HepG2 (cell line): ENCODE results near the gene C1QTNF12. TPM values are rescaled to one million over a fixed set of nuclear protein-coding genes. Genes with fewer than 3 reads are reported as not detected.
A peak's percentile ranks its signal among the peaks of the same experiment; 100 is the strongest.

ENCODE experiments used
- ATAC-seq: fragments of 200-7000 bp; cut with Tn5 transposase; 3 replicates; pipeline ENCODE4 v1.9.1; 2020; ENCODE audit warnings: mild to moderate bottlenecking, moderate library complexity
- BruUV-seq: library from RNA; stranded (reverse); fragments of 400-500 nt; replicated peaks from 2 replicates; lab custom pipeline; 2021; lab: Mats Ljungman, UMichigan
- CTCF ChIA-PET: fragments of 300-600 bp; formaldehyde crosslinking; extraction: SDS; loops from one replicate; lab custom pipeline; 2021; ENCODE audit warnings: low total read pairs, inconsistent platforms, low intra/inter-chr PET ratio; lab: Yijun Ruan, JAX
- POLR2A ChIA-PET: fragments of 350-600 bp; sonication (Branson Sonifier 250); formaldehyde crosslinking; loops from one replicate; lab custom pipeline; 2020; ENCODE audit warnings: antibody characterized with exemption, inconsistent platforms; lab: Yijun Ruan, JAX
- DNase-seq: peaks from one replicate; pipeline ENCODE4 v3.0.0-alpha.2; 2015; ENCODE audit warnings: low spot score
- FAIRE-seq: peaks from 3 replicates; lab custom pipeline; 2011; peaks lifted over from hg19 to GRCh38; lab: Jason Lieb, UNC
- H2AFZ ChIP-seq: one replicate; pipeline ENCODE4 v1.6.1; 2011; ENCODE audit warnings: low read length, inconsistent platforms
- H3K27ac ChIP-seq: fragments of 300-600 bp; 3 replicates; pipeline ENCODE4 v1.8.0; 2011; ENCODE audit warnings: mixed run types, mild to moderate bottlenecking, mixed read lengths, low read length, inconsistent platforms; ENCODE audit not compliant: insufficient read depth; ENCODE audit errors: extremely low read length
- H3K27me3 ChIP-seq, 2 experiments: fragments of 200-600 bp in 1 of 2; 2 replicates in 1 of 2; 3 replicates in 1 of 2; pipeline versions ENCODE4 v1.6.0 to v1.8.0; 2011; ENCODE audit warnings: low read length in 2 of 2, mild to moderate bottlenecking in 2 of 2, moderate library complexity in 2 of 2, inconsistent platforms in 1 of 2; ENCODE audit not compliant: insufficient read depth in 2 of 2, control insufficient read depth in 1 of 2
- H3K36me3 ChIP-seq, 2 experiments: fragments of 200-600 bp in 1 of 2; replicated peaks in 1 of 2; 2 replicates in 1 of 2; 3 replicates in 1 of 2; pipeline versions ENCODE4 v1.5.1 to v1.8.0; 2011; ENCODE audit warnings: low read length in 2 of 2, inconsistent platforms in 1 of 2; ENCODE audit not compliant: insufficient read depth in 2 of 2, control insufficient read depth in 1 of 2
- H3K4me1 ChIP-seq: 2 replicates; pipeline ENCODE4 v1.5.1; 2012; ENCODE audit warnings: low read length, inconsistent platforms; ENCODE audit not compliant: insufficient read depth
- H3K4me2 ChIP-seq: 2 replicates; pipeline ENCODE4 v1.6.0; 2011; ENCODE audit warnings: low read depth, low read length, inconsistent platforms
- H3K4me3 ChIP-seq, 3 experiments: fragments of 200-600 bp in 1 of 3; sonication (generic), shearing (Covaris generic) in 1 of 3; replicated peaks in 1 of 3; 2 replicates each; pipeline ENCODE4 v1.5.1; 2011 to 2016; ENCODE audit warnings: low read length in 3 of 3, inconsistent platforms in 2 of 3, low read depth in 2 of 3, mild to moderate bottlenecking in 2 of 3, control low read depth in 1 of 3, mixed read lengths in 1 of 3; ENCODE audit not compliant: insufficient read depth in 1 of 3
- H3K79me2 ChIP-seq: one replicate; pipeline ENCODE4 v1.6.1; 2011; ENCODE audit warnings: low read length, inconsistent platforms; ENCODE audit not compliant: insufficient read depth
- H3K9ac ChIP-seq: 2 replicates; pipeline ENCODE4 v1.6.0; 2011; ENCODE audit warnings: mild to moderate bottlenecking, low read depth, low read length, inconsistent platforms; ENCODE audit not compliant: insufficient read depth
- H3K9me3 ChIP-seq: 2 replicates; pipeline ENCODE4 v1.5.1; 2012; ENCODE audit warnings: mild to moderate bottlenecking, low read length
- H4K20me1 ChIP-seq: 2 replicates; pipeline ENCODE4 v1.6.0; 2011; ENCODE audit warnings: inconsistent platforms, mild to moderate bottlenecking, low read length, moderate library complexity; ENCODE audit not compliant: insufficient read depth
- ATF3 ChIP-seq: sonication (generic); formaldehyde crosslinking; IDR thresholded peaks from 2 replicates; pipeline ENCODE4 v1.4.0; 2020; ENCODE audit warnings: missing genetic modification reagents
- FOXO1 ChIP-seq: sonication (generic); formaldehyde crosslinking; IDR thresholded peaks from 2 replicates; pipeline ENCODE4 v1.4.0; 2020; ENCODE audit warnings: missing genetic modification reagents
- GPN1 ChIP-seq: sonication (generic); formaldehyde crosslinking; IDR thresholded peaks from 2 replicates; pipeline ENCODE4 v1.5.1; 2020; ENCODE audit warnings: missing genetic modification reagents, borderline replicate concordance
- NRL ChIP-seq: sonication (generic); formaldehyde crosslinking; IDR thresholded peaks from 2 replicates; pipeline ENCODE4 v1.5.0; 2020; ENCODE audit warnings: missing genetic modification reagents, mild to moderate bottlenecking, moderate library complexity, borderline replicate concordance
- PTBP1 ChIP-seq: fragments of 200-400 bp; formaldehyde crosslinking; IDR thresholded peaks from 2 replicates; pipeline ENCODE4 v1.6.1; 2018; ENCODE audit warnings: low read length, low read depth; ENCODE audit not compliant: poor library complexity, severe bottlenecking
- RBFOX2 ChIP-seq: fragments of 200-400 bp; formaldehyde crosslinking; IDR thresholded peaks from 2 replicates; pipeline ENCODE4 v1.6.1; 2017; ENCODE audit warnings: low read depth, mild to moderate bottlenecking, low read length
- SAP130 ChIP-seq: IDR thresholded peaks from 2 replicates; pipeline ENCODE4 v1.6.1; 2016; ENCODE audit warnings: low read depth
- SMC3 ChIP-seq: IDR thresholded peaks from 2 replicates; pipeline ENCODE4 v1.6.1; 2011; ENCODE audit warnings: low read length, improper control_type of control experiment
- SYNCRIP ChIP-seq: fragments of 200-400 bp; formaldehyde crosslinking; IDR thresholded peaks from 2 replicates; pipeline ENCODE4 v1.6.1; 2018; ENCODE audit warnings: mild to moderate bottlenecking, low read depth, low read length; ENCODE audit not compliant: insufficient read depth
- TAF1 ChIP-seq: sonication (generic); formaldehyde crosslinking; IDR thresholded peaks from 2 replicates; pipeline ENCODE4 v1.4.0; 2020; ENCODE audit warnings: missing genetic modification reagents
- YY1 ChIP-seq: IDR thresholded peaks from 2 replicates; pipeline ENCODE4 v1.6.1; 2011; ENCODE audit warnings: low read length, low read depth, moderate library complexity, mild to moderate bottlenecking; ENCODE audit not compliant: insufficient read depth, insufficient replicate concordance
- ZNF441 ChIP-seq: sonication (generic); formaldehyde crosslinking; IDR thresholded peaks from 2 replicates; pipeline ENCODE4 v1.7.0; 2021; ENCODE audit warnings: missing genetic modification reagents, borderline replicate concordance
- ZNF564 ChIP-seq: sonication (generic); formaldehyde crosslinking; IDR thresholded peaks from 2 replicates; pipeline ENCODE4 v1.8.1; 2023; ENCODE audit warnings: mild to moderate bottlenecking, missing genetic modification reagents
- ZNF567 ChIP-seq: sonication (generic); formaldehyde crosslinking; IDR thresholded peaks from 2 replicates; pipeline ENCODE4 v1.8.1; 2023; ENCODE audit warnings: mild to moderate bottlenecking, missing genetic modification reagents, borderline replicate concordance
- ZNF687 ChIP-seq: sonication (generic); formaldehyde crosslinking; IDR thresholded peaks from 2 replicates; pipeline ENCODE4 v1.5.1; 2020; ENCODE audit warnings: mild to moderate bottlenecking, missing genetic modification reagents, moderate library complexity
- ZNF878 ChIP-seq: sonication (generic); formaldehyde crosslinking; IDR thresholded peaks from 2 replicates; pipeline ENCODE4 v1.8.1; 2023; ENCODE audit warnings: mild to moderate bottlenecking, missing genetic modification reagents, moderate library complexity
- ZNF883 ChIP-seq: sonication (generic); formaldehyde crosslinking; IDR thresholded peaks from 2 replicates; pipeline ENCODE4 v1.5.1; 2020; ENCODE audit warnings: mild to moderate bottlenecking, missing genetic modification reagents; ENCODE audit errors: not compliant biosample characterization
- WGBS: methylation state at CpG from one replicate; pipeline ENCODE4 v1.1.6; 2017; ENCODE audit warnings: low lambda C conversion rate; 5-methylcytosine and 5-hydroxymethylcytosine counted together
- in situ Hi-C: cut with HindIII; loops from 2 replicates; pipeline ENCODE4 v1.10.0; 2017; ENCODE audit warnings: low pct_unique_long_range_greater_than_20kb; ENCODE audit not compliant: extremely low pct_ligation_motif_present
- intact Hi-C: fragments of 100-400 bp; cut with micrococcal nuclease; formaldehyde crosslinking; loops from one replicate; pipeline ENCODE4 v1.10.0; 2022; ENCODE audit not compliant: unreplicated experiment
- polyA plus RNA-seq, 8 experiments: library from polyadenylated mRNA; depleted of rRNA in 3 of 8; stranded (reverse) in 7 of 8; unstranded in 1 of 8; fragments of >200 nt; fragmentation: Illumina TruSeq in 4 of 8; extraction: Trizol in 4 of 8; gene quantifications; 2 replicates each; pipeline versions ENCODE4 v1.2.1 to v1.2.3, GENCODE V29; 2011 to 2016; ENCODE audit warnings: low read depth in 4 of 8, missing spikeins in 1 of 8, mixed read lengths in 1 of 8; ENCODE audit not compliant: insufficient read depth in 1 of 8
- total RNA-seq, 5 experiments: library from RNA; depleted of rRNA; stranded (reverse); fragments of >200 nt; fragmentation: Illumina TruSeq; extraction: Trizol; gene quantifications; 2 replicates each; pipeline ENCODE4 v1.2.3, GENCODE V29; 2016; ENCODE audit warnings: low read depth in 1 of 5
- TF ChIP-seq, protein P1 (sequence below): sonication (generic); formaldehyde crosslinking; IDR thresholded peaks from 2 replicates; pipeline ENCODE4 v1.5.0; 2020; ENCODE audit warnings: missing genetic modification reagents

Gene C1QTNF12
- total and polyA plus RNA-seq, 2 of the 13 experiments (the other 11 are each of a cell fraction or from before 2014, with no cell fraction given), result 0.18 to 0.64 TPM

- WGBS, result 0% methylated on average over 2 of the region's 31 CpGs
- Histone ChIP-seq H3K27ac (peak overlapping the region; percentile 64), H3K9ac (peak overlapping the region; percentile 81)
- no peak for TF ChIP-seq YY1
- TF ChIP-seq ATF3 (CRISPR knock-in tag), result no peak
- no peak for TF ChIP-seq PTBP1
- TF ChIP-seq ZNF564, result no peak; the same call in 1 of the 2 replicates
- TF ChIP-seq ZNF567 (CRISPR knock-in tag), result no peak
- no peak; the same call in 1 of the 2 replicates for TF ChIP-seq SAP130 (CRISPR knock-in tag)
- 0 out of 2 replicates have a peak, but pooled peaks have one; percentile 8 for TF ChIP-seq TAF1 (CRISPR knock-in tag)
- TF ChIP-seq ZNF687 (CRISPR knock-in tag), result peak; percentile 67
- TF ChIP-seq GPN1 (CRISPR knock-in tag), result no peak
- TF ChIP-seq SYNCRIP, result no peak
- TF ChIP-seq FOXO1 (CRISPR knock-in tag), result no peak
- no peak for TF ChIP-seq SMC3
- TF ChIP-seq, protein P1, sequence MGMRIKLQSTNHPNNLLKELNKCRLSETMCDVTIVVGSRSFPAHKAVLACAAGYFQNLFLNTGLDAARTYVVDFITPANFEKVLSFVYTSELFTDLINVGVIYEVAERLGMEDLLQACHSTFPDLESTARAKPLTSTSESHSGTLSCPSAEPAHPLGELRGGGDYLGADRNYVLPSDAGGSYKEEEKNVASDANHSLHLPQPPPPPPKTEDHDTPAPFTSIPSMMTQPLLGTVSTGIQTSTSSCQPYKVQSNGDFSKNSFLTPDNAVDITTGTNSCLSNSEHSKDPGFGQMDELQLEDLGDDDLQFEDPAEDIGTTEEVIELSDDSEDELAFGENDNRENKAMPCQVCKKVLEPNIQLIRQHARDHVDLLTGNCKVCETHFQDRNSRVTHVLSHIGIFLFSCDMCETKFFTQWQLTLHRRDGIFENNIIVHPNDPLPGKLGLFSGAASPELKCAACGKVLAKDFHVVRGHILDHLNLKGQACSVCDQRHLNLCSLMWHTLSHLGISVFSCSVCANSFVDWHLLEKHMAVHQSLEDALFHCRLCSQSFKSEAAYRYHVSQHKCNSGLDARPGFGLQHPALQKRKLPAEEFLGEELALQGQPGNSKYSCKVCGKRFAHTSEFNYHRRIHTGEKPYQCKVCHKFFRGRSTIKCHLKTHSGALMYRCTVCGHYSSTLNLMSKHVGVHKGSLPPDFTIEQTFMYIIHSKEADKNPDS, result no peak
- 0 out of 2 replicates have a peak, but pooled peaks have one; percentile 6 for TF ChIP-seq ZNF441 (CRISPR knock-in tag)
- peak; percentile 4; the same call in 1 of the 2 replicates for TF ChIP-seq ZNF878
- 0 out of 2 replicates have a peak, but pooled peaks have one; percentile 10 for TF ChIP-seq NRL
- TF ChIP-seq RBFOX2, result peak; percentile 4; the same call in 1 of the 2 replicates
- peak; percentile 66 for TF ChIP-seq ZNF883 (CRISPR knock-in tag)
Measured at GRCh38 chr1:1274299-1274930, 27.9 kb upstream of the C1QTNF12 start.

More at GRCh38 chr1:1274299-1274930, 27.9 kb upstream of the C1QTNF12 start:
- peak; percentile 71 for ATAC-seq
- POLR2A ChIA-PET, result interaction anchor here (0.6 to 2.2 kb wide), 11 partner anchors 7 to 273 kb away, joined by 3 to 11 read pairs (median 4); partner anchors contain the start of gene SDF4
- Histone ChIP-seq H3K79me2 (peaks cover 37% of the 10 kb centered on the region), H3K9me3 (no peaks in the 10 kb centered on the region), H4K20me1 (peaks cover 21% of the 10 kb centered on the region; the same call in 1 of the 2 replicates), H2AFZ (no peak overlapping the region), H3K4me1 (peaks cover 59% of the 10 kb centered on the region), H3K36me3 (peaks cover 4 to 10% of the 10 kb centered on the region in 2 experiments; a peak in 1 of 5 replicates), H3K27me3 (no peaks in the 10 kb centered on the region; a peak in 1 of 5 replicates), H3K4me3 (peak overlapping the region; percentile 59 to 79 (median 70)), H3K4me2 (peak overlapping the region; percentile 79)
- no peak for DNase-seq
- no peak for FAIRE-seq
- intact Hi-C loops (no loop called here), in situ Hi-C loops (no loop called here)
- CTCF ChIA-PET, result no interaction called here
- no TSS peak for BruUV-seq
